Right cardiac atrium (tissue), 5 donors: ENCODE results near the gene ULK2. TPM values are rescaled to one million over a fixed set of nuclear protein-coding genes. Genes with fewer than 3 reads are reported as not detected.

Experiments
- ATAC-seq, 2 donors: fragments of 200-7000 bp; cut with Tn5 transposase; one replicate each; pipeline versions ENCODE4 v1.8.0 to v1.9.1; 2020; ENCODE audit warnings: moderate library complexity in 2 of 2, mild to moderate bottlenecking in 1 of 2
- DNase-seq, 3 donors: peaks; one replicate each; pipeline ENCODE4 v3.0.0-alpha.2; 2020
- H3K27ac ChIP-seq: one replicate; pipeline ENCODE4 v1.5.1; 2013; ENCODE audit warnings: mild to moderate bottlenecking, low read length, control low read depth, moderate library complexity
- H3K27me3 ChIP-seq: one replicate; pipeline ENCODE4 v1.6.1; 2013; ENCODE audit not compliant: control insufficient read depth, insufficient read depth
- H3K4me1 ChIP-seq: one replicate; pipeline ENCODE4 v1.6.1; 2013; ENCODE audit warnings: low read length; ENCODE audit not compliant: control insufficient read depth, insufficient read depth
- H3K4me3 ChIP-seq: one replicate; pipeline ENCODE4 v1.5.1; 2013; ENCODE audit warnings: low read length, control low read depth
- H3K9me3 ChIP-seq: one replicate; pipeline ENCODE4 v1.6.1; 2013; ENCODE audit warnings: low read length; ENCODE audit not compliant: control insufficient read depth
- WGBS: extraction: QIAGEN DNeasy Blood & Tissue Kit; methylation state at CpG from one replicate; pipeline ENCODE4 v1.1.7; 2013; 5-methylcytosine and 5-hydroxymethylcytosine counted together
- intact Hi-C, 4 donors: fragments of 100-400 bp; cut with DNase I; formaldehyde crosslinking; loops; one replicate each; pipeline versions ENCODE4 v1.11.0 to v1.14.0; 2022 to 2023
- polyA plus RNA-seq: library from polyadenylated mRNA; stranded (reverse); fragments of 200-250 nt; gene quantifications from one replicate; pipeline ENCODE4 v1.2.3, GENCODE V29; 2013
- total RNA-seq, 4 donors: library from RNA; stranded (reverse); fragmentation: NEBNext Ultra II Directional; extraction: Animal tissue kit (Norgen Biotek cat#: 25700); gene quantifications; one replicate each; pipeline ENCODE4 v1.2.1, GENCODE V29; 2021
- donor health status: healthy with polysubstance abuse.
- donor health status: DM: no; HTN: yes; CAD: no.
- donor health status: DM: no; HTN: no; CAD: no.
- donor health status: DM: no; HTN: yes; CAD: no; lungs with severe emphysema.
- donor health status: DM: yes; HTN: yes; CAD: no.

ULK2 gene
- total and polyA plus RNA-seq, 5 donors: 5.8 to 16.9 (median 15.1) TPM

DNA sequence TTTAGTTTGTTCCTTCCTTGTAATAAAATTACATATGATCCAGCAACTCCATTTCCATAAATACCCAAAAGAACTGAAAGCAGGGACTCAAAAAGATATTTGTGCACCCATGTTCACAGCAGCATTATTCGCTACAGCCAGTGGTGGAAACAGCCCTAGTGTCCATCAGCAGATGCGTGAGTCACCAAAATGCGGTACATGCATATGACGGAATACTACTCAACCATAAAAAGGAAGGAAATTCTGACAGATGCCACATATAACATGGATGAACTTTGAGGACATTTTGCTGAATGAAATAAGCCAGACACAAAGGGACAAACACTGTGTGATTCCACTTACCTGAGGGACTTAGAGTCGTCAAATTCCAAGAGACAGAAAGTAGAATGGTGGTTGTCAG lies 142.2 kb downstream of the ULK2 start:
- Histone ChIP-seq H3K4me1 (peaks cover 8% of the 10 kb centered on the region), H3K27ac (no peak overlapping the region), H3K27me3 (no peaks in the 10 kb centered on the region), H3K4me3 (no peak overlapping the region), H3K9me3 (no peaks in the 10 kb centered on the region)
- intact Hi-C loops: no loop called here
- 94% methylated on average over 5 of the region's 5 CpGs for WGBS
- no peak for DNase-seq
- no peak for ATAC-seq

DNA sequence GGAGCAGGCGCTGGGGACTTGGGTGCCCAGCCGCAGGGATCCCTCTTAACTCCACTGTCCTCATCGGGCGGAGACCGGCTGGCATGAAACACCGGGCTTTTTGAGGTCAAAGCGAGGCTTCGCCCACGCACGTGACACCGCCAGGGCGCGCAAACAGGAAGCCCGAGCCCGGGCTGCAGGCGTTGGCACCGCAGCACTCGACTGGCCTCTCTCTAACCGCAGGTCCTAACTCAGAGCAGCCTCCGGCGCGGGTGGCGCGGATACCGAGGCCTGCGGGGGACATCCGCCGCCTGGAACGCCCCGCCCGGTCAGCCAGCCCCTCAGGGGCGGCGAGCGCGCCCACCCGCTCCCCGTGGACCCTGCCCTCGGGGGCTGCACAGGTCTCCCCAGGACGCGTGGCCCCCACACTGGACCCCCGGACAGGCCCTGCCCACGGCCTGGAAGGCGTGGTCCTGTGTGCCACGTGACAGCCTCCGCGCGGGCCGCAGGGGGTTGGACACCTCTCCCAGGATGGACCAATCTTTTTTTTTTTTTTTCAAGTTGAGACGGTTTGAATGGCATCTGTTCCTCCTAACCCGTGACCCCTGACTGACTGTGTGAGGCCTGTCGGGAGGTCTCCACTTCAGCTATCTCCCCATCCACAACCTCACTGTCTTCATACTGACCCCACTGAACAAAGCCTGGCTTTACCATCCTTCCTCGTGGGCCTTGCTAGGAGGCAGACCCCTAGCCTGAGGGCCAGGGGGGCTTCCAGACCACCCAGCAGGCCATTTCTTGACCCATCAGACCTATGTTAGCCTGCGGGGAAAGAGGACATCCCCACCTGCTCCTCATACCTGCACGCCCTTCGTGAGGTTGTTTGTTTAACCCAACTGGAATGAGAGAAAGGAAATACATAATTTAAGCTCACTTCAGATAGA lies 143.0 kb downstream of the ULK2 start:
- Histone ChIP-seq H3K4me3 (peak overlapping the region; percentile 14), H3K27ac (no peak overlapping the region), H3K4me1 (peaks cover 8% of the 10 kb centered on the region), H3K9me3 (no peaks in the 10 kb centered on the region), H3K27me3 (no peaks in the 10 kb centered on the region)
- DNase-seq (peak; percentile 69 to 89 (median 88)), ATAC-seq (peak; percentile 27 to 39)
- 41% methylated on average over 55 of the region's 55 CpGs for WGBS
- intact Hi-C loops: no loop called here

DNA sequence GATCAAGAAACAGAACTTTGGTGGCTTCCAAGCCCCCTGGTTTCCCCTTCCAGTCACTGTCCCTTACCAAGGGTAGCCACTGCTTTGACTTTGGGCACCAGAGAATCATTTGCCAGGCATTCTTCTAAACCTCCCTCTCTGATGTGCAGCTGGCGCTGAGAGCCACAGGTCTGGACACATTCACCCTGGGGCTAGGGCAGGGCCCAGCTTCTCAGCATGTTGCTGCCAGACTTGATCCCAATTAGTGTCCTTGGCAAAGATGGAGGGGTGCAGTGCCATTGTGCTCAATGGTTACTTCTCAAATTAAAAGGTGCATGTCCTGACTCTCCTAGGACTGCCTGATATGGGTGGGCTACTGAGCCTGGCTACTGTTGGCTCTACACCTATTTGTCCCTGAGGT lies 143.8 kb downstream of the ULK2 start:
- H3K27ac ChIP-seq: no peak overlapping the region
- H3K9me3 ChIP-seq: no peaks in the 10 kb centered on the region
- WGBS: 100% methylated on average over 1 of the region's 1 CpG
- intact Hi-C loops: no loop called here
- peaks cover 8% of the 10 kb centered on the region for H3K4me1 ChIP-seq
- H3K4me3 ChIP-seq: no peak overlapping the region
- DNase-seq: peak in 1 of 3 donors; percentile 2
- no peaks in the 10 kb centered on the region for H3K27me3 ChIP-seq
- ATAC-seq: no peak

Other genes starting within 250 kb of the ULK2 start
- gene ALDH3A2, start 219.2 kb downstream of the ULK2 start, total RNA-seq: 10 to 100 TPM; 34.1 to 51.9 (median 43.4) TPM
- 24.4 TPM for gene ALDH3A2, start 219.2 kb downstream of the ULK2 start, polyA plus RNA-seq
- gene SLC47A2, start 151.4 kb downstream of the ULK2 start, total RNA-seq: not detected
- gene SLC47A2, start 151.4 kb downstream of the ULK2 start, polyA plus RNA-seq: not detected
- gene ALDH3A1, start 119.6 kb downstream of the ULK2 start, total RNA-seq: under 1 TPM; 0.20 to 0.50 (median 0.23) TPM
- 0.09 TPM for gene ALDH3A1, start 119.6 kb downstream of the ULK2 start, polyA plus RNA-seq
- gene AKAP10, start 109.9 kb upstream of the ULK2 start, total RNA-seq: 10 to 100 TPM; 17.4 to 23.1 (median 20.3) TPM
- 6.2 TPM for gene AKAP10, start 109.9 kb upstream of the ULK2 start, polyA plus RNA-seq
- gene SPECC1, start 141.4 kb upstream of the ULK2 start, total RNA-seq: 1 to 10 TPM; 7.8 to 9.7 (median 8.5) TPM
- 3.1 TPM for gene SPECC1, start 141.4 kb upstream of the ULK2 start, polyA plus RNA-seq